B cell (primary cell): ENCODE data around the gene TANGO6. TPM values are rescaled to one million over a fixed set of nuclear protein-coding genes. Genes with fewer than 3 reads are reported as not detected.

ENCODE experiments used
- ATAC-seq: fragments of 200-7000 bp; cut with Tn5 transposase; one replicate; pipeline ENCODE4 v1.10.0; 2021; ENCODE audit warnings: low read depth, mild to moderate bottlenecking, moderate number of reproducible peaks, moderate library complexity
- CTCF ChIA-PET: fragments of 350-600 bp; sonication (Branson Sonifier 250); formaldehyde crosslinking; loops from one replicate; lab custom pipeline; 2021; ENCODE audit warnings: antibody characterized with exemption, inconsistent platforms; lab: Charles Lee
- POLR2A ChIA-PET: fragments of 350-600 bp; sonication (Branson Sonifier 250); formaldehyde crosslinking; loops from one replicate; lab custom pipeline; 2021; ENCODE audit warnings: antibody characterized with exemption; lab: Charles Lee
- DNase-seq: peaks from one replicate; pipeline ENCODE4 v3.0.0; 2013
- H2AFZ ChIP-seq: 2 replicates; pipeline ENCODE4 v1.6.1; 2012; ENCODE audit warnings: mild to moderate bottlenecking, low read depth, low read length; ENCODE audit not compliant: insufficient read depth, poor library complexity, severe bottlenecking
- H3K27ac ChIP-seq, 2 donors: 1 replicate in 1 of 2; 2 replicates in 1 of 2; pipeline ENCODE4 v1.5.1; 2012 to 2013; ENCODE audit warnings: low read length in 2 of 2, mild to moderate bottlenecking in 2 of 2, moderate library complexity in 1 of 2
- H3K27me3 ChIP-seq, 4 experiments: fragments of 200-600 bp in 1 of 4; sonication (generic) in 1 of 4; replicated peaks in 1 of 4; 1 replicate in 2 of 4; 2 replicates in 2 of 4; pipeline versions ENCODE4 v1.6.1 to v1.7.0; 2013 to 2016; ENCODE audit warnings: low read length in 3 of 4, mild to moderate bottlenecking in 2 of 4, mixed read lengths in 1 of 4, moderate library complexity in 1 of 4; ENCODE audit not compliant: insufficient read depth in 4 of 4, control insufficient read depth in 3 of 4; ENCODE audit errors: control extremely low read depth in 1 of 4
- H3K36me3 ChIP-seq, 2 experiments: replicated peaks in 1 of 2; 1 replicate in 1 of 2; 2 replicates in 1 of 2; pipeline versions ENCODE4 v1.6.1 to v1.7.1; 2013; ENCODE audit warnings: low read length in 1 of 2; ENCODE audit not compliant: insufficient read depth in 2 of 2, control insufficient read depth in 1 of 2; ENCODE audit errors: control extremely low read depth in 1 of 2, extremely low read depth in 1 of 2
- H3K4me1 ChIP-seq, 2 donors: fragments of 200-600 bp in 1 of 2; sonication (generic) in 1 of 2; 1 replicate in 1 of 2; 2 replicates in 1 of 2; pipeline versions ENCODE4 v1.5.1 to v1.6.1; 2013 to 2017; ENCODE audit warnings: low read length in 2 of 2; ENCODE audit not compliant: control insufficient read depth in 2 of 2, insufficient read depth in 2 of 2
- H3K4me2 ChIP-seq: replicated peaks from 2 replicates; pipeline ENCODE3; 2012; ENCODE audit warnings: mild to moderate bottlenecking, low read depth, low read length; ENCODE audit not compliant: poor library complexity, severe bottlenecking
- H3K4me3 ChIP-seq, 5 experiments: fragments of 200-600 bp in 1 of 5; sonication (generic) in 1 of 5; 1 replicate in 3 of 5; 2 replicates in 2 of 5; pipeline versions ENCODE4 v1.5.1 to v1.7.0; 2011 to 2016; ENCODE audit warnings: low read length in 4 of 5, mild to moderate bottlenecking in 4 of 5, low read depth in 2 of 5, control low read depth in 1 of 5, moderate library complexity in 1 of 5; ENCODE audit not compliant: insufficient read depth in 1 of 5; ENCODE audit errors: control extremely low read depth in 1 of 5, extremely low read depth in 1 of 5
- H3K79me2 ChIP-seq: fragments of 200-600 bp; sonication (generic); one replicate; pipeline ENCODE4 v1.6.0; 2016; ENCODE audit warnings: low read length; ENCODE audit not compliant: control insufficient read depth, insufficient read depth
- H3K9ac ChIP-seq: fragments of 200-600 bp; sonication (generic); 2 replicates; pipeline ENCODE4 v1.6.1; 2017; ENCODE audit warnings: mild to moderate bottlenecking, low read length, moderate library complexity
- H3K9me3 ChIP-seq, 3 donors: one replicate each; pipeline versions ENCODE4 v1.6.1 to v1.7.1; 2013; ENCODE audit warnings: low read length in 2 of 3; ENCODE audit not compliant: control insufficient read depth in 2 of 3, insufficient read depth in 1 of 3; ENCODE audit errors: control extremely low read depth in 1 of 3
- H4K20me1 ChIP-seq: 2 replicates; pipeline ENCODE4 v1.6.0; 2012; ENCODE audit warnings: mild to moderate bottlenecking, low read length; ENCODE audit not compliant: insufficient read depth, control insufficient read depth, poor library complexity, severe bottlenecking
- H3K27ac Mint-ChIP-seq: one replicate; pipeline ENCODE4 v1.8.0; 2021; ENCODE audit warnings: mixed read lengths
- H3K27me3 Mint-ChIP-seq: one replicate; pipeline ENCODE4 v1.8.0; 2021; ENCODE audit warnings: mixed read lengths
- H3K4me1 Mint-ChIP-seq: one replicate; pipeline ENCODE4 v1.8.0; 2021; ENCODE audit warnings: mixed read lengths
- H3K4me3 Mint-ChIP-seq: one replicate; pipeline ENCODE4 v1.8.0; 2021; ENCODE audit warnings: mixed read lengths
- H3K9me3 Mint-ChIP-seq: one replicate; pipeline ENCODE4 v1.8.0; 2022; ENCODE audit warnings: mixed read lengths; ENCODE audit not compliant: insufficient read depth
- EZH2 ChIP-seq: IDR thresholded peaks from 2 replicates; pipeline ENCODE4 v1.6.1; 2012; ENCODE audit warnings: borderline replicate concordance, low read depth, mild to moderate bottlenecking, moderate library complexity, low read length; ENCODE audit not compliant: insufficient read depth, poor library complexity, severe bottlenecking
- WGBS: methylation state at CpG from one replicate; pipeline ENCODE4 v1.1.5; 2013; ENCODE audit warnings: missing lambda C conversion rate; ENCODE audit not compliant: insufficient coverage; 5-methylcytosine and 5-hydroxymethylcytosine counted together
- intact Hi-C: fragments of 100-400 bp; cut with micrococcal nuclease; formaldehyde crosslinking; loops from one replicate; pipeline ENCODE4 v1.10.0; 2022
- polyA plus RNA-seq: library from polyadenylated mRNA; depleted of rRNA; stranded (reverse); fragments of >200 nt; gene quantifications from 2 replicates; pipeline ENCODE4 v1.2.3, GENCODE V29; 2012
- total RNA-seq, 2 donors: library from RNA; stranded (reverse); fragments of 120-200 nt in 1 of 2; gene quantifications; 1 replicate in 1 of 2; 2 replicates in 1 of 2; pipeline versions ENCODE4 v1.2.3 to v1.2.4, GENCODE V29; 2013 to 2022
- TF ChIP-seq, protein P1 (sequence below): fragments of 200-600 bp; IDR thresholded peaks from one replicate; pipeline ENCODE4 v1.8.0; 2022; ENCODE audit warnings: antibody characterized with exemption, mild to moderate bottlenecking

TANGO6 gene
- total and polyA plus RNA-seq, 2 donors (not counting 1 experiment from before 2014, with no cell fraction given): 8.0 to 42.8 TPM

- no peaks in the 10 kb centered on the region for H3K4me1 ChIP-seq
- no CpG with 5 or more reads among the region's 2 CpGs for WGBS
- TF ChIP-seq, protein P1, sequence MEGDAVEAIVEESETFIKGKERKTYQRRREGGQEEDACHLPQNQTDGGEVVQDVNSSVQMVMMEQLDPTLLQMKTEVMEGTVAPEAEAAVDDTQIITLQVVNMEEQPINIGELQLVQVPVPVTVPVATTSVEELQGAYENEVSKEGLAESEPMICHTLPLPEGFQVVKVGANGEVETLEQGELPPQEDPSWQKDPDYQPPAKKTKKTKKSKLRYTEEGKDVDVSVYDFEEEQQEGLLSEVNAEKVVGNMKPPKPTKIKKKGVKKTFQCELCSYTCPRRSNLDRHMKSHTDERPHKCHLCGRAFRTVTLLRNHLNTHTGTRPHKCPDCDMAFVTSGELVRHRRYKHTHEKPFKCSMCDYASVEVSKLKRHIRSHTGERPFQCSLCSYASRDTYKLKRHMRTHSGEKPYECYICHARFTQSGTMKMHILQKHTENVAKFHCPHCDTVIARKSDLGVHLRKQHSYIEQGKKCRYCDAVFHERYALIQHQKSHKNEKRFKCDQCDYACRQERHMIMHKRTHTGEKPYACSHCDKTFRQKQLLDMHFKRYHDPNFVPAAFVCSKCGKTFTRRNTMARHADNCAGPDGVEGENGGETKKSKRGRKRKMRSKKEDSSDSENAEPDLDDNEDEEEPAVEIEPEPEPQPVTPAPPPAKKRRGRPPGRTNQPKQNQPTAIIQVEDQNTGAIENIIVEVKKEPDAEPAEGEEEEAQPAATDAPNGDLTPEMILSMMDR: no peak
- TF ChIP-seq EZH2: no peak
- no peaks in the 10 kb centered on the region for H3K4me1 Mint-ChIP-seq
- no peaks in the 10 kb centered on the region for H3K27me3 Mint-ChIP-seq
- H3K4me2 ChIP-seq: no peak overlapping the region
- no peak overlapping the region for H2AFZ ChIP-seq
- no peak overlapping the region for H3K4me3 Mint-ChIP-seq
- H4K20me1 ChIP-seq: no peaks in the 10 kb centered on the region
- no peak overlapping the region for H3K9ac ChIP-seq
- DNase-seq (no peak), ATAC-seq (no peak)
- no peaks in the 10 kb centered on the region for H3K9me3 Mint-ChIP-seq
- ChIA-PET CTCF (no interaction called here), POLR2A (no interaction called here)
- H3K4me3 ChIP-seq: no peak overlapping the region
- no peaks in the 10 kb centered on the region for H3K79me2 ChIP-seq
- no peaks in the 10 kb centered on the region for H3K9me3 ChIP-seq
- intact Hi-C loops: no loop called here
- peaks cover 0 to 13% of the 10 kb centered on the region in 2 experiments for H3K36me3 ChIP-seq
- no peak overlapping the region for H3K27ac Mint-ChIP-seq
- no peak overlapping the region for H3K27ac ChIP-seq
- H3K27me3 ChIP-seq: no peaks in the 10 kb centered on the region
These were observed 236.4 kb downstream of the TANGO6 start for GRCh38 chr16:69079697-69080096.

- Histone ChIP-seq H3K9ac (no peak overlapping the region), H3K27me3 (no peaks in the 10 kb centered on the region), H3K4me2 (no peak overlapping the region), H3K4me3 (no peak overlapping the region), H3K9me3 (no peaks in the 10 kb centered on the region), H4K20me1 (no peaks in the 10 kb centered on the region), H3K79me2 (no peaks in the 10 kb centered on the region), H2AFZ (no peak overlapping the region), H3K4me1 (no peaks in the 10 kb centered on the region), H3K36me3 (peaks cover 2 to 19% of the 10 kb centered on the region in 2 experiments), H3K27ac (no peak overlapping the region)
- H3K4me1 Mint-ChIP-seq: no peaks in the 10 kb centered on the region
- TF ChIP-seq, protein P1: no peak
- TF ChIP-seq EZH2: no peak
- ATAC-seq (no peak), DNase-seq (no peak)
- H3K4me3 Mint-ChIP-seq: no peak overlapping the region
- 95% methylated on average over 12 of the region's 16 CpGs for WGBS
- ChIA-PET POLR2A (interaction anchor here (0.7 kb wide), 1 partner anchor 10 kb away, joined by 7 read pairs; no protein-coding TSS in a partner anchor), CTCF (no interaction called here)
- no peak overlapping the region for H3K27ac Mint-ChIP-seq
- intact Hi-C loops: no loop called here
- no peaks in the 10 kb centered on the region for H3K9me3 Mint-ChIP-seq
- no peaks in the 10 kb centered on the region for H3K27me3 Mint-ChIP-seq
These were observed 240.1 kb downstream of the TANGO6 start for GRCh38 chr16:69083306-69083941.
